Central memory CD4-positive, alpha-beta T cell (primary cell): ENCODE data around the gene CSDE1.

ENCODE experiments used
- DNase-seq: peaks from one replicate; pipeline ENCODE4 v3.0.0; 2022

CSDE1 gene

GRCh38 chr1:114700036-114700600 is 57.7 kb downstream of the CSDE1 start:
- DNase-seq, result no peak

GRCh38 chr1:114696810-114697209 is 61.0 kb downstream of the CSDE1 start:
- no peak for DNase-seq

GRCh38 chr1:114695430-114696058 is 62.2 kb downstream of the CSDE1 start, which contains the start of gene AMPD1:
Gene AMPD1 (minus strand): TSS chr1:114695546. CDS start chr1:114695471, 75 bp downstream.
- DNase-seq, result no peak

- no peak for DNase-seq
These were observed 63.1 kb downstream of the CSDE1 start for GRCh38 chr1:114694540-114695310.

GRCh38 chr1:114692947-114693346 is 64.8 kb downstream of the CSDE1 start:
- no peak for DNase-seq

GRCh38 chr1:114691061-114691460 is 66.7 kb downstream of the CSDE1 start:
- DNase-seq, result no peak

GRCh38 chr1:114690148-114690547 is 67.6 kb downstream of the CSDE1 start:
- DNase-seq, result no peak

- no peak for DNase-seq
These were observed 69.3 kb downstream of the CSDE1 start for GRCh38 chr1:114688526-114688925.

- no peak for DNase-seq
These were observed 71.9 kb downstream of the CSDE1 start for GRCh38 chr1:114685851-114686250.

GRCh38 chr1:114677691-114678090 is 80.1 kb downstream of the CSDE1 start:
- DNase-seq, result no peak

GRCh38 chr1:114676115-114676514 is 81.7 kb downstream of the CSDE1 start:
- DNase-seq, result no peak

- DNase-seq, result no peak
These were observed 85.9 kb downstream of the CSDE1 start for GRCh38 chr1:114671939-114672275.

- peak; percentile 10 for DNase-seq
These were observed 86.5 kb downstream of the CSDE1 start for GRCh38 chr1:114671011-114671938.

- peak; percentile 71 for DNase-seq
These were observed 87.4 kb downstream of the CSDE1 start for GRCh38 chr1:114670083-114671010.

- DNase-seq, result no peak
These were observed 88.2 kb downstream of the CSDE1 start, which contains the start of gene DENND2C for GRCh38 chr1:114669562-114670082. Gene DENND2C (minus strand): TSS chr1:114670049. CDS start chr1:114625984, 44,065 bp downstream.

- DNase-seq, result no peak
These were observed 88.8 kb downstream of the CSDE1 start for GRCh38 chr1:114668784-114669561.

GRCh38 chr1:114668373-114668772 is 89.4 kb downstream of the CSDE1 start:
- DNase-seq, result no peak

GRCh38 chr1:114666954-114667353 is 90.8 kb downstream of the CSDE1 start:
- no peak for DNase-seq
